ENCODE measurements around the gene SORBS2. TPM values are rescaled to one million over a fixed set of nuclear protein-coding genes. Genes with fewer than 3 reads are reported as not detected.
"Not testable (repeated sequence)": the region's sequence is repeated elsewhere in the genome, so short reads cannot be mapped to it uniquely, and the experiment has no call there.

SORBS2 gene
- total and polyA plus RNA-seq, 5 donors, result 181 to 776 (median 613) TPM

DNA sequence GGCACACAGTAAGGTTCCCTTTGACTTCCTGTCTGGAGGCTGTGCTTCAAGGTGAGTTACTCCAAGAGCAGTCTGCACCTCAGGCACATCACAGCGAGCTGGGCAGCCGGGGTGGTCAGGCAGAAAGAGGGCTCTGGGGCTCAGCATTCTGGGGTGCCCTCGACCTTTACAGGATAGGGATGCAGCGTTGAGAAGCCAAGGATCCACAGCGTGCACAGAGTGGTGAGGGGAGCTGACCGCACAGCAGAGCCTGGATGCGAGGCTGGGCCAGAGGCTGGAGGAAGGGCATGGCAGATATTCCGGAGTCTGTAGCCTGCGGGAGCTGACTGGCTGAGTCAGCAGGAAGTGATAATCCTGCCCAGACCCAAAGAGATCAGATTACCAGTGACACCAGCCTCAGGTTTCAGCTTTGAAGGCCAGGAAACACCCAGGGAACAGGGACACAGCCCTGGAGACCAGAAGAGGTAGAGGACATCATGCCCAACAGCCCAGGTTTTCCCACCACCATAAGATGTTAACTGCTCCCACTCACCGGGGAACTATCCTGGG, 238.3 kb downstream of the SORBS2 start:
- ATAC-seq, result peak; percentile 72 to 89
- Histone ChIP-seq H3K9me3 (ENCODE audit: control insufficient read depth, low read length) (no peaks in the 10 kb centered on the region), H3K27ac (ENCODE audit: low read length) (peak overlapping the region; percentile 6), H3K4me3 (ENCODE audit: low read length) (no peak overlapping the region), H3K4me1 (ENCODE audit: control insufficient read depth, insufficient read depth, low read length) (peaks cover 12% of the 10 kb centered on the region), H3K27me3 (ENCODE audit: control insufficient read depth, insufficient read depth) (no peaks in the 10 kb centered on the region)
- intact Hi-C loops (cut with DNase I), result loop anchor here in 1 of 4 donors (5.0 kb wide), 1 partner anchor 36 kb away; the partner anchor contains the start of gene PDLIM3
- WGBS, result 55% methylated on average over 10 of the region's 10 CpGs
- DNase-seq, result peak in 2 of 3 donors; percentile 56 to 63

DNA sequence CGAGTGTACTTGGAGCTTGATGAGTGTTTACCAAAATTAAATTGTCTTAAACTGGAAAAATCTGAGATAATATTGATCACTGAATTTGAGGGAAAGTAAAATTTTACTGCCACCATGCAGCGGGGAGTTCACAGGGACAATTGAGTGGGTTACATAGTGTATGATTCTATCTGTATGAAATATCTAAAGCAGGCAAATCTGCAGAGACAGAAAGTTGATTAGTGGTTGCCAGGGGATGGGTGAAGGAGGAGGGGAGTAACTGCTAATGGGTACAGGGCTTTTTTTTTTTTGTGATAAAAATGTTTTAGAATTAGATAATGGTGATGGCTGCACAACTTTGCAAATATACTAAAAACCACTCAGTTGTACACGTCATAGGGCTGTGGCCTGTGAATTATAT, 241.3 kb downstream of the SORBS2 start:
- no peaks in the 10 kb centered on the region for H3K27me3 ChIP-seq (ENCODE audit: control insufficient read depth, insufficient read depth)
- intact Hi-C loops (cut with DNase I), result loop anchor here in 1 of 4 donors (5.0 kb wide), 1 partner anchor 33 kb away; the partner anchor contains the start of gene PDLIM3
- ATAC-seq (no peak), DNase-seq (no peak)
- no peak overlapping the region for H3K4me3 ChIP-seq (ENCODE audit: low read length)
- WGBS, result 89% methylated on average over 3 of the region's 3 CpGs
- H3K4me1 ChIP-seq (ENCODE audit: control insufficient read depth, insufficient read depth, low read length), result peaks cover 19% of the 10 kb centered on the region
- no peak overlapping the region for H3K27ac ChIP-seq (ENCODE audit: low read length)
- no peaks in the 10 kb centered on the region for H3K9me3 ChIP-seq (ENCODE audit: control insufficient read depth, low read length)

DNA sequence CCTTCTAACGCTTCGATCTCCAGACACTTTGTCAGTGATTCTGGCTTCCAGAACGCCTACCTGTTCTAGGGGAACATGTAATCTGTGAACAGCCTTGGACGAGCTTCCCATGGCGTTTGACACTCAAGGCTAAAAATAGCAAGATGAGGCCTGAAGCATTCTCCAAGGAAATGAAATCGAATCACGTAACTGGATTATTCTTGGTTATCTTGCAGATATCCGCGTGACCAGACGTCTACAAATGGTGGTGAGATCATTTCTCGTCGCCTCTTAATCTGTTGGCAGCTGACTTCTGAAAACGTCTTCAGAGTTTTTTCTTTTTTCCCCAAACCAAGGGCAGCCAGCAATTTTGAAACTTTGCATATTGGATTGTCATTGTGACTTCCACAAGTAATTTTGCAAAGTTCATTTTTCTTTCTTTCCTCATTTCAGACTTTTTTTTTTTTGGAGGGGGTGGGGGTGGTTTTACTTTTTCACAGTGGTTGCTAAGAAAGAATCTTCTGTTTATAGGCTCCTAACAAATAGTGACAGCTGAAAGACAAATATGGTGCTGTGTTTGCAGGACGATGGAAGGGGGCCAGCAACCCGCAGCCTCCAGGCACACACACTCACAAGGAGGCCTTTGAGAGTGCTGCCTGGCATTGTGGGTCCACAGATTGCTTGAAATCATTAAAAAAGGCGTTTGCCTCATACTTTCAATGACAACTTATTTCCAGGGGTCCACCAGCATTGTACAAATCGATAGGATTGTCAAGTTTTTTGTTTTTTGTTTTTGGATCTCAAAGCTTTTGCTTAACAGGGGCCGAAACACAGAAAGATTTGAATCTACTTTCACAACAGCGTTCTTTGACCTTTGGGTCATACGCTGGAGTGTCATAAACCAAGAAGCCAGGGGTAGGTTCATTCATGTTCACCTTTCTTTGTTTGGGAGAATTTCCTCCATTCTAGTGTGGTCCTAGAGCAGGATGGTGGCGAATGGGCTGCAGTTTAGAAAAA, 244.3 kb downstream of the SORBS2 start:
- Histone ChIP-seq H3K9me3 (ENCODE audit: control insufficient read depth, low read length) (no peaks in the 10 kb centered on the region), H3K4me1 (ENCODE audit: control insufficient read depth, insufficient read depth, low read length) (peaks cover 17% of the 10 kb centered on the region), H3K27me3 (ENCODE audit: control insufficient read depth, insufficient read depth) (no peaks in the 10 kb centered on the region), H3K27ac (ENCODE audit: low read length) (peak overlapping the region; percentile 97), H3K4me3 (ENCODE audit: low read length) (no peak overlapping the region)
- intact Hi-C loops (cut with DNase I), result no loop called here
- peak; percentile 82 to 87 for ATAC-seq
- 22% methylated on average over 21 of the region's 21 CpGs for WGBS
- peak; percentile 86 to 93 (median 92) for DNase-seq

DNA sequence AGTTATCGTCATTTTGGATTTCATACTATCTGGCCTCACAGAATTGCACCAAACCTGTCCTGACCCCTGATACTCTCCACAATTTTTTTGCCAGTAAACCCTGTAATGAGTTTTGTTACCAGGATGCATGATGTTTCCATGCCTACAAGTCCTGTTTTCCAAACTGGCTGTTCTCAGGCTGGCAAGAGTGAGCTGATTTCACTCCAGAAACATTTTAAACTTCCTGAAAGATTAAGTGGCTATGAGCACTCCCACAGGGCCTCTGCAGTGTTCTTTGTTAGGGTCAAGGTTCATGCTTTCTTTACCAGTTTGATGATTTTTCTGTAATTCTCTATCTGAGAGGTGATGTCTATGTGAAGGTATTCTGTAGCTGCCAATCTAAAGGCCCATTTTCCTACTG, 245.0 kb downstream of the SORBS2 start:
- intact Hi-C loops (cut with DNase I), result no loop called here
- Histone ChIP-seq H3K4me3 (ENCODE audit: low read length) (no peak overlapping the region), H3K27me3 (ENCODE audit: control insufficient read depth, insufficient read depth) (no peaks in the 10 kb centered on the region), H3K9me3 (ENCODE audit: control insufficient read depth, low read length) (no peaks in the 10 kb centered on the region), H3K27ac (ENCODE audit: low read length) (peak overlapping the region; percentile 97), H3K4me1 (ENCODE audit: control insufficient read depth, insufficient read depth, low read length) (peaks cover 17% of the 10 kb centered on the region)
- ATAC-seq (peak; percentile 89 to 91), DNase-seq (peak in 2 of 3 donors; percentile 61 to 73)
- 21% methylated on average over 1 of the region's 1 CpG for WGBS

DNA sequence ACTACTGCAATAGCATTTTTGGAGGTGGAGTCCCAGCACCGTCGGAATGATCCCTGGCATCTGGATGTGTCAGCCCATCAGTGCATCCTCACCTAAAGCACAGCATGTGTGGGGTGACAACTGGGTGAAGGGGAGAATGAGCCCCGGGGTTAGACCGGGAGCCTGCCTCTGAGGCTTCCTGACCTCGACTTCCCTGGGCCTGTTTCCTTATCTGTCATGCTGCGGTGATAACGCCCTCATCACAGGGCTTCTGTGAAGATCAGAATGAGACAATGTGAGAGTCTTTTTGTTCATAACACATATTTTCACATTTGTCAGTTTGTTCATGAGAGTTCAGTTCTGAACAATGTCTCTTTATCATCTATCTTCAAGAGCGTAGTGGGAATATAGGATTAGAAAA, 245.6 kb downstream of the SORBS2 start:
- Histone ChIP-seq H3K27ac (ENCODE audit: low read length) (peak overlapping the region; percentile 97), H3K4me3 (ENCODE audit: low read length) (no peak overlapping the region), H3K27me3 (ENCODE audit: control insufficient read depth, insufficient read depth) (no peaks in the 10 kb centered on the region), H3K4me1 (ENCODE audit: control insufficient read depth, insufficient read depth, low read length) (peaks cover 16% of the 10 kb centered on the region), H3K9me3 (ENCODE audit: control insufficient read depth, low read length) (no peaks in the 10 kb centered on the region)
- DNase-seq, result peak in 2 of 3 donors; percentile 53 to 66
- 16% methylated on average over 8 of the region's 8 CpGs for WGBS
- intact Hi-C loops (cut with DNase I), result no loop called here
- ATAC-seq, result peak; percentile 47 to 62

DNA sequence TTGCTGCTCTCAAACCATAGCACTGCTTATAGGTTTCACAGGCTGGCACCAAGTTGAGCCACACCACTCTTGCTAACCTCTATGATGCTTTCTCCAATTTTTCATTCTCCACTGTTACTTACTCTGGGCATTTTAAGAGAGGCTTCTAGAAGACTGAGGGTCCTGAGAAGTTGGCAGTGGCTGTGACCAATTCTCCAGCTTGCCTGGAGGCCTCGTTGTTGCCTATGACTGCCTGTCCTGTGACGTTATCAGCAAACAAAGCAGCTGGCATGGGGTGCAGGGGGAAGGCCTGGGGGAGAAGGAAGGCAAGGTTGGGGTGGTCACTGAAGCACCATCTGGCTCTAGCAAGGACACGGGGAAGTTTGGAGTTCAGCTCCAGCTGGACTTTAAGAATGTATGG, 246.3 kb downstream of the SORBS2 start:
- Histone ChIP-seq H3K27me3 (ENCODE audit: control insufficient read depth, insufficient read depth) (no peaks in the 10 kb centered on the region), H3K4me1 (ENCODE audit: control insufficient read depth, insufficient read depth, low read length) (peaks cover 16% of the 10 kb centered on the region), H3K27ac (ENCODE audit: low read length) (peak overlapping the region; percentile 79), H3K9me3 (ENCODE audit: control insufficient read depth, low read length) (no peaks in the 10 kb centered on the region), H3K4me3 (ENCODE audit: low read length) (no peak overlapping the region)
- peak in 1 of 3 donors; percentile 20 for DNase-seq
- 68% methylated on average over 3 of the region's 3 CpGs for WGBS
- intact Hi-C loops (cut with DNase I), result no loop called here
- no peak for ATAC-seq

DNA sequence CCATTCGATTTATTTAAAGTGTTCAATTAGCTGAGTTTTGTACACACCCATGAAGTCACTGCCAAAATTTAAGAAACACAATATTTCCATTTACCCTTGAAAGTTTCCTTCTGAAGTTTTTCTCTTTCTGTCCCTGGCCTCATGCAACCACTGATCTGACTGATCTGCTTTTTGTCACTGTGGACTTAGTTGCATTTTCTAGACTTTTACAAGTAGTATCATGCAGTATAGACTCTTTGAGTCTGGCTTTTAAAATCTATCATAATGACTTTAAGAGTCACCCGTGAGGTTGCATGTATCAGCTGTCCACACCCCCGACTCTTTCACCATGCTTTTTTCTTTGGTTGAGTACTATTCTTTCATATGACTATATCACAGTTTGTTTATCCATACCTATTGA, 247.6 kb downstream of the SORBS2 start:
- Histone ChIP-seq H3K4me1 (ENCODE audit: control insufficient read depth, insufficient read depth, low read length) (peaks cover 10% of the 10 kb centered on the region), H3K27me3 (ENCODE audit: control insufficient read depth, insufficient read depth) (no peaks in the 10 kb centered on the region), H3K4me3 (ENCODE audit: low read length) (no peak overlapping the region), H3K9me3 (ENCODE audit: control insufficient read depth, low read length) (no peaks in the 10 kb centered on the region), H3K27ac (ENCODE audit: low read length) (no peak overlapping the region)
- intact Hi-C loops (cut with DNase I), result no loop called here
- DNase-seq, result no peak
- 73% methylated on average over 3 of the region's 3 CpGs for WGBS
- ATAC-seq, result no peak

DNA sequence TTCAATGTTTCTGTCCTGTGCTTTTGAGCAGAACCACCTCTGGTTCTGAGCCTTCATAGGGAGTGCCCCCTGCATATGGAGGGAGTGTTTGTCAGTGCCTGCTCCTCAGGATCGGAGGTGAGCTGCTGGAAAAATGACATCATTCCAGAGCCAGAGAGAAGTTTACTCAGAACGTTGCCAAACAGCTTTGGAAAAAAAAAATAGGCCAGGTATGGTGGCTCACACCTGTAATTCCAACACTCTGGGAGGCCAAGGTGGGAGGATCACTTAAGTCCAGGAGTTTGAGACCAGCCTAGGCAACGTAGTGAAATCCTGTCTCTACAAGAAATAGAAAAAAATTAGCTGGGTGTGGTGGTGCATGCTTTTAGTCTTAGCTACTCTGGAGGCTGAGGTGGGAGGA, 249.5 kb downstream of the SORBS2 start:
- Histone ChIP-seq H3K9me3 (ENCODE audit: control insufficient read depth, low read length) (no peaks in the 10 kb centered on the region), H3K27me3 (ENCODE audit: control insufficient read depth, insufficient read depth) (no peaks in the 10 kb centered on the region), H3K4me1 (ENCODE audit: control insufficient read depth, insufficient read depth, low read length) (peaks cover 6% of the 10 kb centered on the region), H3K4me3 (ENCODE audit: low read length) (no peak overlapping the region), H3K27ac (ENCODE audit: low read length) (no peak overlapping the region)
- intact Hi-C loops (cut with DNase I), result no loop called here
- DNase-seq (no peak), ATAC-seq (no peak)
- 85% methylated on average over 3 of the region's 3 CpGs for WGBS

DNA sequence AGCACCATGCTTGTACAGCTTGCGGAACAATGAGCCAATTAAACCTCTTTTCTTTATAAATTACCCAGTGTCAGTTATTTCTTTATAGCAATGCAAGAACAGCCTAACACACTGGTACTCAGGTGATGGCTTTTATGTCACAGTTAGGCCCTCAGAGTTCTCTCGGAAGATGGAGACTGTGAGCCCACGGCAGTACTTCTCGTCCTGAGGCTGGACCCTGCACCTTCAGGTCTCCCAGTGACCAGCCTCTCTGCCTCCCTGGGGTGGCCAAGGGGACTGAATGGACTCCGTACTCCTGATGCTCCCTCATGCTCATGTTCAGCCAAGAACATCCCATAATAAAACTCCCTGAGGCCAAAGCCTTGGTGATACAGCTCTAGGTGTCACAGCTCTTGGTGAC, 251.7 kb downstream of the SORBS2 start:
- H3K27me3 ChIP-seq (ENCODE audit: control insufficient read depth, insufficient read depth), result no peaks in the 10 kb centered on the region
- ATAC-seq, result peak; percentile 16 to 37
- peak overlapping the region; percentile 12 for H3K27ac ChIP-seq (ENCODE audit: low read length)
- H3K4me3 ChIP-seq (ENCODE audit: low read length), result no peak overlapping the region
- DNase-seq, result no peak
- intact Hi-C loops (cut with DNase I), result no loop called here
- 96% methylated on average over 5 of the region's 5 CpGs for whole genome bisulfite sequencing
- H3K4me1 ChIP-seq (ENCODE audit: control insufficient read depth, insufficient read depth, low read length), result no peaks in the 10 kb centered on the region
- H3K9me3 ChIP-seq (ENCODE audit: control insufficient read depth, low read length), result no peaks in the 10 kb centered on the region

DNA sequence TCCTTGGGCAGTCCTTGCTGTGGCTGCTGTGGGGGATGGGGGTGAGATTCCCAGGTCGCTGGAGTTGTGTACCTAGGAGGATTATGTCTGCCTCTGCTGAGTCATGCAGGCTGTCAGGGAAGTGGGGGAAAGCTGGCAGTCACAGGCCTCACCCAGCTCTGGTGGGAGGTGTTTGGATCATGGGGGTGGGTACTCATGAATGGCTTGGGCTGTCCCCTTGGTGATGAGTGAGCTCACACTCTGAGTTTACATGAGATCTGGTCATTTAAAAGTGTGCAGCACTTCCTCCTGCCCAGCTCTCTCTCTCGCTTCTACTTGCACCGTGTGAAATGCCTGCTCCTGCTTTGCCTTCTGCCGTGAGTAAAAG, 252.1 kb downstream of the SORBS2 start:
- DNase-seq, result peak in 1 of 3 donors; percentile 47
- H3K4me3 ChIP-seq (ENCODE audit: low read length), result no peak overlapping the region
- H3K27me3 ChIP-seq (ENCODE audit: control insufficient read depth, insufficient read depth), result no peaks in the 10 kb centered on the region
- ATAC-seq, result peak; percentile 60 to 92
- intact Hi-C loops (cut with DNase I), result no loop called here
- peak overlapping the region; percentile 26 for H3K27ac ChIP-seq (ENCODE audit: low read length)
- no peaks in the 10 kb centered on the region for H3K9me3 ChIP-seq (ENCODE audit: control insufficient read depth, low read length)
- no peaks in the 10 kb centered on the region for H3K4me1 ChIP-seq (ENCODE audit: control insufficient read depth, insufficient read depth, low read length)
- WGBS, result 52% methylated on average over 4 of the region's 4 CpGs

DNA sequence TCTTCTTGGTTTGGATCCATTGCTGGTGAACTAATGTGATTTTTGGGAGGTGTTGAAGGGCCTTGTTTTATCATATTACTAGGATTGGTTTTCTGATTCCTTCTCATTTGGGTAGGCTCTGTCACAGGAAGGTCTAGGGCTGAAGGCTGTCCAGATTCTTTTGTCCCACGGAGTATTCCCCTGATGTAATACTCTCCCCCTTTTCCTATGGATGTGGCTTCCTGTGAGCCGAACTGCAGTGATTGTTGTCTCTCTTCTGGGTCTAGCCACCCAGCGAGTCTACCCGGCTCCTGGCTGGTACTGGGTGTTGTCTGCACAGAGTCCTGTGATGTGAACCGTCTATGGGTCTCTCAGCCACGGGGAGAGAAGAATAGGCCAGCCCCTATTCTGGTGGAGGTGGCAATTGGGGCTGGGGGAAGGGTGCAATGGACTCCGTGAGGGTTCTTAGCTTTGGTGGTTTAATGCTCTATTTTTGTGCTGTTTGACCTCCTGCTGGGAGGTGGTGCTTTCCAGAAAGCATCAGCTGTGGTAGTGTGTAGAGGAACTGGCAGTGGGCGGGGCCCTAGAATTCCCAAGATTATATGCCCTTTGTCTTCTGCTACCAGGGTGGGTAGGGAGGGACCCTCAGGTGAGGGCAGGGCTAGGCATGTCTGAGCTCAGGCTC, 252.6 kb downstream of the SORBS2 start:
- H3K27ac ChIP-seq (ENCODE audit: low read length); H3K4me1 ChIP-seq (ENCODE audit: control insufficient read depth, insufficient read depth, low read length); H3K27me3 ChIP-seq (ENCODE audit: control insufficient read depth, insufficient read depth); intact Hi-C loops (cut with DNase I); H3K4me3 ChIP-seq (ENCODE audit: low read length); DNase-seq; H3K9me3 ChIP-seq (ENCODE audit: control insufficient read depth, low read length): not testable (repeated sequence)
- peak in 1 of 2 donors; percentile 56 for ATAC-seq
- 75% methylated on average over 8 of the region's 8 CpGs for WGBS
